CD4-positive, alpha-beta T cell treated with Interleukin-4 for 1 hour (primary cell): ENCODE results near the gene UNC5CL.

Experiments
- DNase-seq, 2 donors: peaks; one replicate each; pipeline ENCODE4 v3.0.0-alpha.2; 2020 to 2022

The UNC5CL gene

GRCh38 chr6:41063884-41064285 is 24.9 kb upstream of the UNC5CL start:
- DNase-seq = no peak

- no peak for DNase-seq
Measured at GRCh38 chr6:41062056-41062455, 23.0 kb upstream of the UNC5CL start.

GRCh38 chr6:41061196-41061726 is 22.2 kb upstream of the UNC5CL start:
- DNase-seq = no peak

GRCh38 chr6:41059556-41059955 is 20.5 kb upstream of the UNC5CL start:
- DNase-seq = no peak

- no peak for DNase-seq
Measured at GRCh38 chr6:41058783-41059181, 19.8 kb upstream of the UNC5CL start.

- no peak for DNase-seq
Measured at GRCh38 chr6:41056768-41057490, 17.9 kb upstream of the UNC5CL start.

GRCh38 chr6:41055149-41055548 is 16.1 kb upstream of the UNC5CL start:
- no peak for DNase-seq

GRCh38 chr6:41054511-41054910 is 15.5 kb upstream of the UNC5CL start:
- DNase-seq = no peak

GRCh38 chr6:41053041-41053440 is 14.0 kb upstream of the UNC5CL start, which contains the start of gene APOBEC2:
TSS of gene APOBEC2 (plus strand) at chr6:41053202. CDS start at chr6:41053348, 146 bp downstream.
- DNase-seq = no peak

- no peak for DNase-seq
Measured at GRCh38 chr6:41051873-41052272, 12.9 kb upstream of the UNC5CL start.

- no peak for DNase-seq
Measured at GRCh38 chr6:41050536-41050935, 11.5 kb upstream of the UNC5CL start.

GRCh38 chr6:41049955-41050354 is 10.9 kb upstream of the UNC5CL start:
- DNase-seq = no peak

- DNase-seq = no peak
Measured at GRCh38 chr6:41049521-41049920, 10.5 kb upstream of the UNC5CL start.

- no peak for DNase-seq
Measured at GRCh38 chr6:41047745-41048732, 9.0 kb upstream of the UNC5CL start.

GRCh38 chr6:41047306-41047705 is 8.3 kb upstream of the UNC5CL start:
- DNase-seq = no peak

GRCh38 chr6:41046084-41046483 is 7.1 kb upstream of the UNC5CL start:
- DNase-seq = no peak

GRCh38 chr6:41045664-41046063 is 6.6 kb upstream of the UNC5CL start:
- DNase-seq = no peak

GRCh38 chr6:41043151-41043550 is 4.1 kb upstream of the UNC5CL start:
- no peak for DNase-seq

GRCh38 chr6:41042226-41043055 is 3.4 kb upstream of the UNC5CL start, which contains the start of gene TSPO2:
TSS of gene TSPO2 (plus strand) at chr6:41042467. CDS start at chr6:41042986, 519 bp downstream.
- no peak for DNase-seq

GRCh38 chr6:41040940-41041536 is 2.0 kb upstream of the UNC5CL start:
- no peak for DNase-seq

- DNase-seq = no peak
Measured at GRCh38 chr6:41040101-41040939, 1.3 kb upstream of the UNC5CL start.
